Measurements from ENCODE around the gene CDH13. TPM values are rescaled to one million over a fixed set of nuclear protein-coding genes. Genes with fewer than 3 reads are reported as not detected.

CDH13 gene
- polyA plus RNA-seq, 2 of the 4 experiments (the other 2 are of a cell fraction): not detected

- TF ChIP-seq, protein P1, sequence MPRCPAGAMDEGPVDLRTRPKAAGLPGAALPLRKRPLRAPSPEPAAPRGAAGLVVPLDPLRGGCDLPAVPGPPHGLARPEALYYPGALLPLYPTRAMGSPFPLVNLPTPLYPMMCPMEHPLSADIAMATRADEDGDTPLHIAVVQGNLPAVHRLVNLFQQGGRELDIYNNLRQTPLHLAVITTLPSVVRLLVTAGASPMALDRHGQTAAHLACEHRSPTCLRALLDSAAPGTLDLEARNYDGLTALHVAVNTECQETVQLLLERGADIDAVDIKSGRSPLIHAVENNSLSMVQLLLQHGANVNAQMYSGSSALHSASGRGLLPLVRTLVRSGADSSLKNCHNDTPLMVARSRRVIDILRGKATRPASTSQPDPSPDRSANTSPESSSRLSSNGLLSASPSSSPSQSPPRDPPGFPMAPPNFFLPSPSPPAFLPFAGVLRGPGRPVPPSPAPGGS (IDR thresholded peaks at IDR 0.05): no peak
- TF ChIP-seq HEYL (CRISPR knock-in tag; IDR thresholded peaks at IDR 0.05): no peak
Observed at GRCh38 chr16:83586036-83586435, 959.3 kb downstream of the CDH13 start (continued).

DNA sequence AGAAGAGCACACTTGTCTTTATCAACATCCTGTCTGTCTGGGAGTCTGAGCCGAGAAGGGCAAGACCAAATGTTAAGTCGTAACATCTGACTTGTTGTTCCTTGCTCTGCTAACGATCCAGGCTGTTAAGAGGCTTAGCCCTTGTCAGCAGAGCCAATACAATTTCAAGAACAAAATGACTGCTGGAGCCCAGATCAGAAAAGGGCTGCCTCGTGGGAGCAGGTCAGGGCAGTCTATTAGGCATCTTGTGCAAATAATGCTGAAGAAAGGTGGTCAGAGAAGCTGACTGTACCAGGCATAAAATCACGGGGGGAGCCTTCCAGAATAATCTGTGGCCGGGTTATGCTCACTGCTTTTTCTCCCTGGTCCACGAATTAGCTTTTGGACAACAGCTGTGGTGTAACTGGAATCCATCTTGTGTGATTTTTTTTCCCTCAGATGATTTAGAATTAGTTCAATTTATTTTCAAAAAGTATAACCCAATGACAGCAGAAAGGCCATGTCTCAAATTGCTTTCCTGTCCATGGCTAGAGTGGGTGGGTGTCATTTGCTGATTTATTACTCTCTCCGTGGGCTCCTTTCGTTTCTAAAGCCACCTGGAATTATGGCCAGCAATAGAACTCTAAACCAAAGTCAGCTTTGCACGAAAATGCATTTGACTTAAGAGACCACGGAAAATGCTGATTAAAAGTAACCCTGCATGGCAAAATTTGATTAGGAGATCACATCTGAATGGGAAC is 959.9 kb downstream of the CDH13 start:
- H3K4me1 ChIP-seq: no peaks in the 10 kb centered on the region
- no peak overlapping the region for H3K4me2 ChIP-seq
- ChIA-PET CTCF (interaction anchor here (0.6 to 1.6 kb wide), 2 partner anchors 236 to 239 kb away, joined by 3 read pairs; no protein-coding TSS in a partner anchor), POLR2A (no interaction called here)
- H3K27ac ChIP-seq: no peak overlapping the region
- DNase-seq (ENCODE audit: low read depth in 1 of 2, low spot score in 1 of 2): no peak
- WGBS (ENCODE audit: missing lambda C conversion rate): 8% methylated on average over 11 of the region's 11 CpGs
- FAIRE-seq: no peak
- no peak for TF ChIP-seq E2F6 (IDR thresholded peaks at IDR 0.05; ENCODE audit: borderline replicate concordance, low read depth)
- TF ChIP-seq TFCP2L1 (CRISPR knock-in tag; IDR thresholded peaks at IDR 0.05): no peak
- ATAC-seq: no peak
- no peak overlapping the region for H3K4me3 ChIP-seq
- no peaks in the 10 kb centered on the region for H3K9me3 ChIP-seq

- Histone ChIP-seq H3K4me2 (no peak overlapping the region), H3K4me1 (no peaks in the 10 kb centered on the region), H3K27ac (no peak overlapping the region), H3K4me3 (no peak overlapping the region), H3K9me3 (no peaks in the 10 kb centered on the region)
- no peak for FAIRE-seq
- DNase-seq (ENCODE audit: low read depth in 1 of 2, low spot score in 1 of 2): no peak
- ATAC-seq: no peak
- 24% methylated on average over 12 of the region's 12 CpGs for WGBS (ENCODE audit: missing lambda C conversion rate)
- TF ChIP-seq NPAS2 (CRISPR knock-in tag; IDR thresholded peaks at IDR 0.05; ENCODE audit: borderline replicate concordance) (no peak), HDAC2 (IDR thresholded peaks at IDR 0.05) (no peak), RNF2 (IDR thresholded peaks at IDR 0.05; ENCODE audit: borderline replicate concordance, low read depth) (no peak), HEYL (CRISPR knock-in tag; IDR thresholded peaks at IDR 0.05) (no peak), CEBPB (IDR thresholded peaks at IDR 0.05) (no peak)
- TF ChIP-seq, protein P1 (IDR thresholded peaks at IDR 0.05): no peak
- CTCF ChIA-PET: interaction anchor here (0.6 to 1.6 kb wide), 2 partner anchors 236 to 238 kb away, joined by 3 read pairs; no protein-coding TSS in a partner anchor
- POLR2A ChIA-PET: no interaction called here
Observed at GRCh38 chr16:83587201-83587600, 960.4 kb downstream of the CDH13 start.

- no peak overlapping the region for H3K4me3 ChIP-seq
- ATAC-seq: no peak
- ChIA-PET POLR2A (no interaction called here), CTCF (no interaction called here)
- DNase-seq (ENCODE audit: low read depth in 1 of 2, low spot score in 1 of 2): no peak
- no peaks in the 10 kb centered on the region for H3K4me1 ChIP-seq
- no peak overlapping the region for H3K4me2 ChIP-seq
- WGBS (ENCODE audit: missing lambda C conversion rate): 5% methylated on average over 3 of the region's 3 CpGs
- TF ChIP-seq HEYL (CRISPR knock-in tag; IDR thresholded peaks at IDR 0.05) (no peak), ZC3H11A (IDR thresholded peaks at IDR 0.05) (no peak), PHF8 (IDR thresholded peaks at IDR 0.05; ENCODE audit: borderline replicate concordance, low read depth) (no peak), RARB (CRISPR knock-in tag; IDR thresholded peaks at IDR 0.05) (no peak), HOXB13 (CRISPR knock-in tag; IDR thresholded peaks at IDR 0.05; ENCODE audit: low read depth) (no peak), JUNB (IDR thresholded peaks at IDR 0.05) (no peak), FOSL2 (IDR thresholded peaks at IDR 0.05) (no peak), FOSL2 (CRISPR knock-in tag; IDR thresholded peaks at IDR 0.05) (no peak), ZNF302 (CRISPR knock-in tag; IDR thresholded peaks at IDR 0.05) (no peak), MAFK (IDR thresholded peaks at IDR 0.05; ENCODE audit: partially characterized antibody) (no peak), TFCP2L1 (CRISPR knock-in tag; IDR thresholded peaks at IDR 0.05) (no peak), RFX5 (IDR thresholded peaks at IDR 0.05) (no peak), RAD21 (conservative IDR thresholded peaks at IDR 0.05 in 1 of 2, IDR thresholded peaks at IDR 0.05 in 1 of 2) (no peak), NR3C1 (IDR thresholded peaks at IDR 0.05) (no peak)
- no peak overlapping the region for H3K27ac ChIP-seq
- no peaks in the 10 kb centered on the region for H3K9me3 ChIP-seq
- FAIRE-seq: no peak
Observed at GRCh38 chr16:83588070-83588469, 961.3 kb downstream of the CDH13 start.
